Activated T-cell treated with anti-CD3 and anti-CD28 coated beads, Interleukin-2, amount 50 U/mL, for 4 hours (primary cell): ENCODE results near the gene ZBTB20. TPM values are rescaled to one million over a fixed set of nuclear protein-coding genes. Genes with fewer than 3 reads are reported as not detected.

Experiments used
- ATAC-seq, 2 donors: fragments of 200-7000 bp; cut with Tn5 transposase; one replicate each; pipeline ENCODE4 v1.10.0; 2021
- DNase-seq: peaks from one replicate; pipeline ENCODE4 v3.0.0-alpha.2; 2020
- H3K27me3 Mint-ChIP-seq: one replicate; pipeline ENCODE4 v1.8.0; 2021; ENCODE audit warnings: low read depth, mixed read lengths
- H3K36me3 Mint-ChIP-seq: one replicate; pipeline ENCODE4 v1.8.0; 2022; ENCODE audit warnings: mixed read lengths; ENCODE audit not compliant: insufficient read depth
- H3K4me1 Mint-ChIP-seq: one replicate; pipeline ENCODE4 v1.8.0; 2021; ENCODE audit warnings: low read depth, mixed read lengths
- H3K4me3 Mint-ChIP-seq: one replicate; pipeline ENCODE4 v1.8.0; 2021; ENCODE audit warnings: mild to moderate bottlenecking, moderate library complexity, mixed read lengths
- H3K9me3 Mint-ChIP-seq: one replicate; pipeline ENCODE4 v1.8.0; 2021; ENCODE audit warnings: mixed read lengths
- total RNA-seq, 3 donors: library from RNA; stranded (reverse); gene quantifications; one replicate each; pipeline ENCODE4 v1.2.1, GENCODE V29; 2021

The ZBTB20 gene
- total RNA-seq, 3 donors from 2014 or later = 0.91 to 2.8 (median 1.8) TPM

- DNase-seq (no peak), ATAC-seq (no peak)
- peaks cover 13% of the 10 kb centered on the region for H3K36me3 Mint-ChIP-seq
- H3K27me3 Mint-ChIP-seq = no peaks in the 10 kb centered on the region
- H3K9me3 Mint-ChIP-seq = no peaks in the 10 kb centered on the region
- no peaks in the 10 kb centered on the region for H3K4me1 Mint-ChIP-seq
- H3K4me3 Mint-ChIP-seq = no peak overlapping the region
These were observed 550.1 kb downstream of the ZBTB20 start for GRCh38 chr3:114597012-114597411.

DNA sequence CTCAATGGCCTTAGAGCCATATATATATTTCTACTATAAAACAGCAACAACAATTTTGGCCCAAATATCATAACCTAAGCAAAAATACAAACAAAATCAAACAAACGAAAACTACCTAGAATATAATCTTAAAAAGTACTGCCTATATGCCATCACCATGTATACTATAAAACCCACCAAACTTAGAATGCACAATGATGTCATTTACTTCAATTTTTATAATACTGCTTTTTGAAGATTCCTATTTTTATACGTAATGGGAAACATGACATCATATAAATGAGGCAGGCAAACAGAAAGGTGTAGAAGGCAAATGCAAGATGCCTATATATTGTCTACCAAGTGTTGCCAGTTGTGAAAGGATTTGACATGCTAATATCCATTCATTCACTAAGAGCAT is 550.9 kb downstream of the ZBTB20 start:
- no peaks in the 10 kb centered on the region for H3K4me1 Mint-ChIP-seq
- no peaks in the 10 kb centered on the region for H3K9me3 Mint-ChIP-seq
- no peak for ATAC-seq
- peaks cover 13% of the 10 kb centered on the region for H3K36me3 Mint-ChIP-seq
- DNase-seq = no peak
- no peak overlapping the region for H3K4me3 Mint-ChIP-seq
- no peaks in the 10 kb centered on the region for H3K27me3 Mint-ChIP-seq

- no peaks in the 10 kb centered on the region for H3K9me3 Mint-ChIP-seq
- H3K4me3 Mint-ChIP-seq = no peak overlapping the region
- peaks cover 13% of the 10 kb centered on the region for H3K36me3 Mint-ChIP-seq
- DNase-seq (no peak), ATAC-seq (no peak)
- no peaks in the 10 kb centered on the region for H3K27me3 Mint-ChIP-seq
- H3K4me1 Mint-ChIP-seq = peaks cover 2% of the 10 kb centered on the region
These were observed 551.5 kb downstream of the ZBTB20 start for GRCh38 chr3:114595522-114596028.

DNA sequence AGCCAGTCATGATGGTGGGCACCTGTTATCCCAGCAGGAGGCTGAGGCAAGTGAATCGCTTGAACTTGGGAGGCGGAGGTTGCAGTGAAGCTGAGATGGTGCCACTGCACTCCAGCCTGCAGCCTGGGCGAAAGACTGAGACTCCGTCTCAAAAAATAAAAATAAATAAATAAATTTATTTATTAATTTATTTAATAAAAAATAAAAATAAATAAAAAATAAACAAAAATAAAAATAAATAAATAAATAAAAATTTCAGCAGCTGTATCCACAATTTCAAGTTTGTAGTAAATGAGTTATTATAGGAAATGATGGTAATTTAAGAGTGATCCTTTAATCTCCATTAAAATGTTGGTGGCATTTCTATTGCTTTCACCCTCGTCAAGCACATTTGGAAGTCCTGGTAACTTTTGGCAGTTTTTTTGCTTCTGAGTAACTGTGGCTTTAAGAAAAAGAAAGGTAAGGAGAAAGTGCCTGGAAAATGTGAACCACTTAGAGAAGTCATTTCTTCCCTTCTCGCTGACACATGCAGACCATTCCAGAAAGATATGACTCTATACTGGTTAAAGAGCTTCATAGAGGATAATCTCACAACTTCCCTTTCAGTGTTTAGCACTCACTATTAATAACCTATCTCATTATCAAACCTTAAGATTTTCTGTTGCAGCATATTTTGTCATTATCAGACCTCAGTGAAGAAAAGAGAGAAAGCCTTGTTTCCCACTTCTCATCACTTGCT is 556.6 kb downstream of the ZBTB20 start:
- DNase-seq = no peak
- Mint-ChIP-seq H3K27me3 (no peaks in the 10 kb centered on the region), H3K4me3 (no peak overlapping the region), H3K4me1 (peaks cover 2% of the 10 kb centered on the region), H3K9me3 (no peaks in the 10 kb centered on the region), H3K36me3 (peaks cover 23% of the 10 kb centered on the region)
- ATAC-seq = peak in 1 of 2 donors; percentile 65

GRCh38 chr3:114587986-114588385 is 559.1 kb downstream of the ZBTB20 start:
- no peaks in the 10 kb centered on the region for H3K27me3 Mint-ChIP-seq
- H3K4me3 Mint-ChIP-seq = no peak overlapping the region
- no peak for ATAC-seq

GRCh38 chr3:114586119-114586518 is 561.0 kb downstream of the ZBTB20 start:
- Mint-ChIP-seq H3K4me1 (peaks cover 5% of the 10 kb centered on the region), H3K27me3 (no peaks in the 10 kb centered on the region), H3K36me3 (peaks cover 20% of the 10 kb centered on the region), H3K9me3 (no peaks in the 10 kb centered on the region), H3K4me3 (no peak overlapping the region)
- ATAC-seq = no peak
- DNase-seq = no peak

More at GRCh38 chr3:114587986-114588385, 559.1 kb downstream of the ZBTB20 start:
- H3K4me1 Mint-ChIP-seq = peaks cover 3% of the 10 kb centered on the region
- H3K36me3 Mint-ChIP-seq = peaks cover 20% of the 10 kb centered on the region
- H3K9me3 Mint-ChIP-seq = no peaks in the 10 kb centered on the region
- no peak for DNase-seq

DNA sequence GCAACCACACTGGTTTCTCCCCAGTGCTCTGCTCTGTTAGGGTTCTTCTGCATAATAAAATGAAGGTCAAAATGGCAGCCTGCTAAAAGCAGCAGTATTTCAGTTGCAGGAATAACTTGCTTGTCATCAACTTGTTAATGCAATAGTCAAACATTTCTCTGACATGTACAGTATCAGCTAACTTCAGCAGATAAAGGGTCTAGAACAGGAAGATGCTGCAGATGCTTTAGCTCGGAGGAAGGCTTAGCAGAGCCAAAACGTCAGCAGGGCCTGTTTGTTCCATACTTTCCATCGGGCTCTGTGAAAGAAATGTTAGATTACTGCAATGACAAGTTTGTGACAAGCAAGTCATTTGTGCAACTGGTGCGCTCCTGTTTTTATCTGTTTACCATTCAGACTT is 561.4 kb downstream of the ZBTB20 start:
- H3K4me1 Mint-ChIP-seq = peaks cover 4% of the 10 kb centered on the region
- no peaks in the 10 kb centered on the region for H3K9me3 Mint-ChIP-seq
- H3K27me3 Mint-ChIP-seq = no peaks in the 10 kb centered on the region
- ATAC-seq (no peak), DNase-seq (no peak)
- peaks cover 20% of the 10 kb centered on the region for H3K36me3 Mint-ChIP-seq
- H3K4me3 Mint-ChIP-seq = no peak overlapping the region

GRCh38 chr3:114584734-114585371 is 562.2 kb downstream of the ZBTB20 start:
- no peaks in the 10 kb centered on the region for H3K9me3 Mint-ChIP-seq
- DNase-seq (no peak), ATAC-seq (no peak)
- peaks cover 20% of the 10 kb centered on the region for H3K36me3 Mint-ChIP-seq
- H3K27me3 Mint-ChIP-seq = no peaks in the 10 kb centered on the region
- H3K4me3 Mint-ChIP-seq = no peak overlapping the region
- H3K4me1 Mint-ChIP-seq = peaks cover 4% of the 10 kb centered on the region

- Mint-ChIP-seq H3K4me3 (no peak overlapping the region), H3K9me3 (no peaks in the 10 kb centered on the region), H3K36me3 (peaks cover 10% of the 10 kb centered on the region), H3K27me3 (no peaks in the 10 kb centered on the region), H3K4me1 (peaks cover 4% of the 10 kb centered on the region)
- ATAC-seq (peak; percentile 66 to 87), DNase-seq (no peak)
These were observed 564.2 kb downstream of the ZBTB20 start for GRCh38 chr3:114582929-114583328.

DNA sequence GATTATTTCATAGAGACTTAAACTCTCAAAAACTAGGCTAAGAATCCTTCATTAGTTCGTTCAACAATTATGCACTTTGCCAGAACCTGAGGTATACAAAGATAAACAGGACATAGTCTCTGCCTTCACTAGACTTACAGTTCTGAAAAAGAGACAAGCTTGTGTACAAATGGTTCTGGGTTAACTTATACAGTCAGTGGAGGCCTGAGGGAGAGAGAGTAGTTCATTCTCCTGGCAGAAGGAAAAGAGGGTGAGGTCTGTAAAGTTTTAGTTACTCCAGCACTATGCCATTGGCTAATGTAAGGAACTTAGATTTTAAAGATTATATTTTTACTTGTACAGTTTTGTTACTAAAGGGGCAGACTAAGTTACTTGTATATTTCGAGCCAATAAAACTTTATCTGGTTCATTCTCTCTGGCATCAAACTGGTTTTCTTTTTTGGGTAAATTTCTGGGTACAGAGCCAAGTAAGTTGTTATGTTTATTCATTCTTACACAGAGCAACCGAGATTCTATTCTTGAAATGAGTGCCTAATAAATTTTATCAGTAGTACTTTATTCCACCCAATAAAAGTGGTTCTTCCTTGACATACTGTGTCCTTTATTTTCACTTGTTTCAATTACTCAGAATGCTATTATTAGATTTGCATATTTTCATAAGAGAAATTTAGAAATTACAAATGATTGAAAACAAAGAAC is 574.6 kb downstream of the ZBTB20 start:
- no peak for ATAC-seq
- Mint-ChIP-seq H3K9me3 (no peaks in the 10 kb centered on the region), H3K27me3 (no peaks in the 10 kb centered on the region), H3K4me3 (no peak overlapping the region), H3K36me3 (peaks cover 3% of the 10 kb centered on the region), H3K4me1 (no peaks in the 10 kb centered on the region)
- DNase-seq = no peak

GRCh38 chr3:114571363-114571762 is 575.7 kb downstream of the ZBTB20 start:
- DNase-seq (no peak), ATAC-seq (no peak)
- Mint-ChIP-seq H3K27me3 (no peaks in the 10 kb centered on the region), H3K9me3 (no peaks in the 10 kb centered on the region), H3K4me1 (peaks cover 8% of the 10 kb centered on the region), H3K4me3 (no peak overlapping the region), H3K36me3 (peaks cover 4% of the 10 kb centered on the region)

- Mint-ChIP-seq H3K9me3 (peaks cover 5% of the 10 kb centered on the region), H3K27me3 (no peaks in the 10 kb centered on the region), H3K4me3 (no peak overlapping the region), H3K36me3 (peaks cover 19% of the 10 kb centered on the region), H3K4me1 (peaks cover 9% of the 10 kb centered on the region)
- ATAC-seq (no peak), DNase-seq (no peak)
These were observed 577.9 kb downstream of the ZBTB20 start for GRCh38 chr3:114569186-114569585.

DNA sequence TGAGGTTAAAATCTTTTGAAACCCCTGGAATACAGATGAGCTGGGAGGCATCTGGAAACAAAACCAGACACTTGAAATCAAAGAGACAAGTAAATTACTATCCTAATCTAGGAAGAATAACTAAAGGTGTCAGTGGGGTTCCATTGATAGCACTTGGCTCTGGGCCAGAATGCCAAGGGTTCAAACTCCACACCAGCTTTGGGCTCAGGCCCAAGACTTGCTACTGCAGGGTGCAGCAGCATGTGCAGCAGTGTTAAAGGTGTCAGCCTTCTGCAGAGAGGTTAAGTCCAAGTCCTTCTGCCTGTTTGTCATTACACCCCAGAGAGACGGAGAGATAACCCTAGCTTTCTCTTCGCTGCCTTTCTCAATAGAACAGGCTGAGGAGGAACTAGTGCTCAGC is 579.3 kb downstream of the ZBTB20 start:
- peaks cover 9% of the 10 kb centered on the region for H3K4me1 Mint-ChIP-seq
- H3K36me3 Mint-ChIP-seq = peaks cover 19% of the 10 kb centered on the region
- H3K4me3 Mint-ChIP-seq = no peak overlapping the region
- H3K27me3 Mint-ChIP-seq = no peaks in the 10 kb centered on the region
- H3K9me3 Mint-ChIP-seq = peaks cover 5% of the 10 kb centered on the region
- DNase-seq = no peak
- no peak for ATAC-seq

GRCh38 chr3:114566767-114567166 is 580.3 kb downstream of the ZBTB20 start:
- no peak for DNase-seq
- Mint-ChIP-seq H3K36me3 (peaks cover 21% of the 10 kb centered on the region), H3K9me3 (peaks cover 5% of the 10 kb centered on the region), H3K4me1 (peaks cover 9% of the 10 kb centered on the region), H3K4me3 (no peak overlapping the region), H3K27me3 (no peaks in the 10 kb centered on the region)
- ATAC-seq = no peak
